ENCODE data around the gene RPL5.

DNA sequence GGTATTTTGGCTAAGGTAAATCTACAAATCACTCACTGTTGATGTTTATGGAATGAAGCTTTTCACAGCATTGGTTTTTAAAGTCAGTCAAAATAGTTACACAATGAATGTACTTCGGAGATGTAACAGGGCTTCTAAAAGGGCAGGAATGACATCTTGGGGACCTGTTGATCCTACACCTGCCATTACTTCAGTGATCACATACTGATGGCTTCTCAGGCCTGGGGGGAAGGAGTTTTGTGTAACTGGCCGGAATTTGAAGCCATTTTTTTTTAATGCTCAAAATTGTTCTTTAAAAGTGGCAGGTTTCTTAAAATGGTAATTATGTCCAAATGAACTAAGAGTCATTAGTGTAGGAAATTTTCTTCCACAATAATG lies 11.2 kb downstream of the RPL5 start:
- TF ChIP-seq CTCF (conservative IDR thresholded peaks at IDR 0.05; ENCODE audit: low read depth, low read length) (no peak), EZH2 (IDR thresholded peaks at IDR 0.05; ENCODE audit: borderline replicate concordance, low read depth, low read length, poor library complexity, severe bottlenecking) (no peak)

All from A673 (cell line).